Gastrocnemius medialis (tissue), 4 donors: ENCODE measurements around the gene STX3.

ENCODE experiments used
- POLR2A ChIP-seq, 2 donors: fragments of 450-650 bp; IDR thresholded peaks; one replicate each; pipeline ENCODE4 v1.6.1; 2017; ENCODE audit warnings: antibody characterized with exemption in 2 of 2, mild to moderate bottlenecking in 2 of 2, moderate library complexity in 2 of 2
- TF ChIP-seq, protein P1 (sequence below), 5 experiments: fragments of 450-650 bp in 3 of 5; fragments of 200-600 bp in 2 of 5; sonication (generic) in 2 of 5; IDR thresholded peaks in 4 of 5; conservative IDR thresholded peaks in 1 of 5; 1 replicate in 4 of 5; 2 replicates in 1 of 5; pipeline ENCODE4 v1.5.1; 2016 to 2019; ENCODE audit warnings: antibody characterized with exemption in 5 of 5, mild to moderate bottlenecking in 3 of 5, moderate library complexity in 3 of 5

DNA sequence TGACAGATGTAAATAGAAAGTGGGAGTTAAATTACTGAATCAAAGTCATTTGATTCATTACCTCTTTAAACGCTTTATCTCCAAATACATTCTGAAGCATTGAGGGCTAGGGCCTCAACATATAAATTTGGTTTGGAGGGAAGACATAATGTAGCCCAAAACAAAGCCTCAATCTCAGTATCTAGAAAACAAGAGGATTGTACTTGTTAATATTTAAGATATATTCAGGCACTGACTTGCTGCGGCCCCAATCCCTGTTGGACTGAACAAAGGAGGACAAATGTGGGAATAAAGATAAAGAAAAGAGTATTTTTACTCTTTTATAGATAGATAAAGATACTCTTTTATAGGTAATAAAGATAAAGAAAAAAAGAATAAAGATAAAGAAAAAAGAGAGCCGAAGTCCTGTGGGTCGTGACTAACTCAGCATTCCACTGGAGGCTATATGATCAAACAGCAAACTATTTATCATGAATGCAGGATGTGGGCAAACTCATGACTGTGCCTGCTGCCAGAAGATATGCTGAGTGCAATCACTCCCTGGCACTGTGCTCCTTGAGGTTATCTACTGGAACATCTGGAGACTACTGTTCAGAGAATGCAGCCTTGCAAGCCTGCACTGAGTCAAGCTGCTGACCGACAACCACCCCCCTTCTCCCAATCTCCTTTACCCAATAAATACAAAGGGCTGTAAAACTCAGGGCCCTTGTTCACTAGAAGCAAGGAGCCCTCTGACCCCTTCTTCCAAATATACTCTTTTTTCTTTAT, 48.5 kb upstream of the STX3 start:
- no peak for TF ChIP-seq POLR2A (IDR thresholded peaks at IDR 0.05)
- TF ChIP-seq, protein P1, sequence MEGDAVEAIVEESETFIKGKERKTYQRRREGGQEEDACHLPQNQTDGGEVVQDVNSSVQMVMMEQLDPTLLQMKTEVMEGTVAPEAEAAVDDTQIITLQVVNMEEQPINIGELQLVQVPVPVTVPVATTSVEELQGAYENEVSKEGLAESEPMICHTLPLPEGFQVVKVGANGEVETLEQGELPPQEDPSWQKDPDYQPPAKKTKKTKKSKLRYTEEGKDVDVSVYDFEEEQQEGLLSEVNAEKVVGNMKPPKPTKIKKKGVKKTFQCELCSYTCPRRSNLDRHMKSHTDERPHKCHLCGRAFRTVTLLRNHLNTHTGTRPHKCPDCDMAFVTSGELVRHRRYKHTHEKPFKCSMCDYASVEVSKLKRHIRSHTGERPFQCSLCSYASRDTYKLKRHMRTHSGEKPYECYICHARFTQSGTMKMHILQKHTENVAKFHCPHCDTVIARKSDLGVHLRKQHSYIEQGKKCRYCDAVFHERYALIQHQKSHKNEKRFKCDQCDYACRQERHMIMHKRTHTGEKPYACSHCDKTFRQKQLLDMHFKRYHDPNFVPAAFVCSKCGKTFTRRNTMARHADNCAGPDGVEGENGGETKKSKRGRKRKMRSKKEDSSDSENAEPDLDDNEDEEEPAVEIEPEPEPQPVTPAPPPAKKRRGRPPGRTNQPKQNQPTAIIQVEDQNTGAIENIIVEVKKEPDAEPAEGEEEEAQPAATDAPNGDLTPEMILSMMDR (IDR thresholded peaks at IDR 0.05 in 4 of 5, conservative IDR thresholded peaks at IDR 0.05 in 1 of 5), result no peak
